SH-SY5Y (cell line): ENCODE measurements around the gene IQCE.

Source experiments
- GATA2 ChIP-seq: IDR thresholded peaks from 2 replicates; pipeline ENCODE4 v1.6.1; 2011; ENCODE audit warnings: mild to moderate bottlenecking, low read depth, low read length
- GATA3 ChIP-seq: IDR thresholded peaks from 2 replicates; pipeline ENCODE4 v1.6.1; 2011; ENCODE audit warnings: low read depth, mild to moderate bottlenecking, low read length, moderate library complexity

DNA sequence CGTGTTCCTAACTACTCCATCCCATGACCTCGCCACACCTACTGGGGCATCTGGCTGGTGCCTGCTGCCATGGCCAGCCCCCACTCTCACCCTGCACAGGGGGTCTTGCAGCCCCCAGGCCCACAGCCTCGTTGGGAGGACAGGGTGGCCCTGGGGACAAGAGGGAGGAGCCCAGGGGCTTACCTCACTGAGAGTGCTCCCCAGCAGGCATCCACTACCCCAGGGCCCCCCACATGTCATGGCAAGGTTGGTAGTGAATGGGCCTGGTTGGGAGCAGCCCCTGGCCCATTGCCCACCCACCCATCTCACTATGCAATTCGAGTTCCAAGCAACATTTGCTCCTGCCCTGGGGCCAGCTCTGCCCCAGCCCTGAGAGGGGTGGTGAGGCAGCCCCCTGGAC, 105.2 kb downstream of the IQCE start:
- TF ChIP-seq GATA2 (no peak), GATA3 (no peak)
